Measurements from ENCODE around the gene FOXP3.

DNA sequence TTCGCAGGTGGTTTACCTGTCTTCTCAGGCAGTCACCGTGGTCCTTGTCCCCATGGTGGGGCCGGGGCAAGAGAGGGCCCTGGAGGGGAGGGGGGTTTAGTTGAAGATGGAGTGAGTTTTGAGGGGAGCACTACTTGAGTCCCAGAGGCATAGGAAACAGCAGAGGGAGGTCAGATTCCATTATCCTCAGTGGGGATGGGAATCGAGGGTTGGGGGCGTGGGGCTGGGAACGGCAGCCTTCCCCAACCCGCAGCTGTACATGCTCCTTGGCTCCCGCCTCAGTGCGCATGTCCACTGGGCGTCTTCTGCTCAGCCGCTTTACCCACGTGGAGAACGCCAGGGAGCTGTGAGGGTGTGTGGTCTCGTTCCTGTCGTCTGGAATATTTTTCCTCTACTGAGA, 38.8 kb upstream of the FOXP3 start, which contains the start of gene GAGE10:
- TF ChIP-seq, protein P1, sequence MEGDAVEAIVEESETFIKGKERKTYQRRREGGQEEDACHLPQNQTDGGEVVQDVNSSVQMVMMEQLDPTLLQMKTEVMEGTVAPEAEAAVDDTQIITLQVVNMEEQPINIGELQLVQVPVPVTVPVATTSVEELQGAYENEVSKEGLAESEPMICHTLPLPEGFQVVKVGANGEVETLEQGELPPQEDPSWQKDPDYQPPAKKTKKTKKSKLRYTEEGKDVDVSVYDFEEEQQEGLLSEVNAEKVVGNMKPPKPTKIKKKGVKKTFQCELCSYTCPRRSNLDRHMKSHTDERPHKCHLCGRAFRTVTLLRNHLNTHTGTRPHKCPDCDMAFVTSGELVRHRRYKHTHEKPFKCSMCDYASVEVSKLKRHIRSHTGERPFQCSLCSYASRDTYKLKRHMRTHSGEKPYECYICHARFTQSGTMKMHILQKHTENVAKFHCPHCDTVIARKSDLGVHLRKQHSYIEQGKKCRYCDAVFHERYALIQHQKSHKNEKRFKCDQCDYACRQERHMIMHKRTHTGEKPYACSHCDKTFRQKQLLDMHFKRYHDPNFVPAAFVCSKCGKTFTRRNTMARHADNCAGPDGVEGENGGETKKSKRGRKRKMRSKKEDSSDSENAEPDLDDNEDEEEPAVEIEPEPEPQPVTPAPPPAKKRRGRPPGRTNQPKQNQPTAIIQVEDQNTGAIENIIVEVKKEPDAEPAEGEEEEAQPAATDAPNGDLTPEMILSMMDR (IDR thresholded peaks at IDR 0.05): no peak
- no peak for TF ChIP-seq POLR2A (IDR thresholded peaks at IDR 0.05)

Data from transverse colon (tissue), 3 donors.